ENCODE results near the gene MAN2A1.

MAN2A1 gene

DNA sequence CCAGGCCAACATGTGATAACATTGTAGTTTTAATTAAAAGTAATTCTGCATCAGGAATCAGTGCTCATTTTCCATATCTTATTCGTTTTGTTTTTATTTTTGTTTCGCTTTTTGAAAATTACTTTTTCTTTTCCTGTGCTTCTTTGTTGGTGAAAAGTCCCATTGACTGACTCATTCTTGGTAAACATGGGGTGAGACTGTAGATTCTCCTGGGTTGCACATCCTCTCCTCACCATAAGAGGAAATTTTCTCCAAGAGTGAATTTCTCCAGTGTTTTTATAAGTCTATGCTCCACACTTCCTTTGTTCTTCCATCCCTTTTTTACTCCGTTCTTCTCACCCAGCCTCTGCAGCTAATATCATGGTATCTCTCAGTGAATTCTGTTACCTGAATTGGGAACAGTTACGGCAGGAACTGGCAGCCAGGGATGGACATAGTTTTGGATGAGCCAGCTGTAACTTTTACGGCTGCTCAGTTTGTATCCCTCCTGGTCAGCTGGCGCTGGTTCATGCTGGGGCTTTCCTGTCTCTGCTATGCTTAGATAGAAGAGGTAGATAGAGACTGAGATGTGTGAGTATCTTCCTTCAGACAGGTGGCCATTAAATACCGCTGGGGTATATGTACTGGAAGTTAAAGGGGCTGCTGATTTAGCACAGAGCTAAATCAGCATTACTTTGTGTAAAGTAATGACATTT lies 80.0 kb downstream of the MAN2A1 start:
- Histone ChIP-seq H3K27me3 (ENCODE audit: insufficient read depth, low read length) (no peaks in the 10 kb centered on the region), H4K12ac (ENCODE audit: low read depth, low read length) (no peak overlapping the region), H4K8ac (ENCODE audit: low read depth, low read length) (no peak overlapping the region), H3K9ac (ENCODE audit: low read length) (no peak overlapping the region), H3K36me3 (ENCODE audit: control insufficient read depth in 1 of 2, insufficient read depth in 2 of 2, low read length in 2 of 2) (peaks cover 7 to 9% of the 10 kb centered on the region in 2 experiments), H3K9me3 (ENCODE audit: insufficient read depth, low read depth, low read length) (no peaks in the 10 kb centered on the region), H3K4me2 (ENCODE audit: low read length) (no peak overlapping the region), H3K4me1 (ENCODE audit: control insufficient read depth in 1 of 2, insufficient read depth in 2 of 2, low read length in 2 of 2) (no peaks in the 10 kb centered on the region), H3K23ac (ENCODE audit: low read length) (no peak overlapping the region), H4K91ac (ENCODE audit: low read depth, low read length) (no peak overlapping the region), H3K4ac (ENCODE audit: low read depth, low read length) (no peak overlapping the region), H2BK12ac (ENCODE audit: low read length) (no peak overlapping the region), H3K4me3 (ENCODE audit: low read depth, low read length) (no peak overlapping the region), H2AK5ac (ENCODE audit: low read length) (no peak overlapping the region), H2BK120ac (ENCODE audit: insufficient read depth, low read length, poor library complexity) (no peak overlapping the region), H2BK5ac (ENCODE audit: low read depth, low read length, poor library complexity) (no peak overlapping the region), H3K79me1 (ENCODE audit: low read length) (no peaks in the 10 kb centered on the region), H3K27ac (ENCODE audit: low read depth, low read length) (no peak overlapping the region), H3K79me2 (ENCODE audit: control insufficient read depth, insufficient read depth, low read length, poor library complexity) (no peaks in the 10 kb centered on the region), H3K14ac (ENCODE audit: low read length) (no peak overlapping the region), H3K18ac (ENCODE audit: low read length) (no peak overlapping the region), H2AFZ (ENCODE audit: insufficient read depth, low read length, poor library complexity) (no peak overlapping the region)
- no peak for DNase-seq
- no CpG with 5 or more reads among the region's 7 CpGs for WGBS (ENCODE audit: extremely low coverage, insufficient coverage, insufficient read length)

DNA sequence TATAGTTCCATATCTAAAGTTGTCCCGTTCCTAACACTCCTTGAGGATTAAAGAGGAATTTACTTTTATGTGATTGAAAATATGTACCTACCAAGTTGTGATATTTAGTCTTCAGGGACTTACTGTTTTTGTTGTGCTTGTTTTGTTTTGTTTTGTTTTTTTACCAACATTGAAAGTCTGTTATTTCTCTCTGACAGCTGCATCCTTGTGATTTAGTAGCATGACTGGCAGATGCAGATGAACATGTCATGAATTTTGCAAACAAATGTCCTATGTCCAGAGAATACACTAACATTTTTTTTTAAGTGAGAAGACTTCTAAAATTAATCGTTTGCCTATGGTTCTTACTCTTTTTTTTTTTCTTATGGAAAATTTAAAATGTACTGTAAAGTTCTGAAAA lies 85.4 kb downstream of the MAN2A1 start:
- H2AK5ac ChIP-seq (ENCODE audit: low read length), result no peak overlapping the region
- H3K14ac ChIP-seq (ENCODE audit: low read length), result no peak overlapping the region
- H3K79me1 ChIP-seq (ENCODE audit: low read length), result no peaks in the 10 kb centered on the region
- no peak for DNase-seq
- H3K23ac ChIP-seq (ENCODE audit: low read length), result no peak overlapping the region
- no peak overlapping the region for H3K27ac ChIP-seq (ENCODE audit: low read depth, low read length)
- no peak overlapping the region for H4K12ac ChIP-seq (ENCODE audit: low read depth, low read length)
- H3K4me3 ChIP-seq (ENCODE audit: low read depth, low read length), result no peak overlapping the region
- H2BK5ac ChIP-seq (ENCODE audit: low read depth, low read length, poor library complexity), result no peak overlapping the region
- no CpG with 5 or more reads among the region's 2 CpGs for WGBS (ENCODE audit: extremely low coverage, insufficient coverage, insufficient read length)
- no peak overlapping the region for H2AFZ ChIP-seq (ENCODE audit: insufficient read depth, low read length, poor library complexity)
- no peak overlapping the region for H3K4ac ChIP-seq (ENCODE audit: low read depth, low read length)
- H3K4me2 ChIP-seq (ENCODE audit: low read length), result no peak overlapping the region
- H3K9ac ChIP-seq (ENCODE audit: low read length), result no peak overlapping the region
- H3K18ac ChIP-seq (ENCODE audit: low read length), result no peak overlapping the region
- H4K8ac ChIP-seq (ENCODE audit: low read depth, low read length), result no peak overlapping the region
- H2BK120ac ChIP-seq (ENCODE audit: insufficient read depth, low read length, poor library complexity), result no peak overlapping the region
- no peaks in the 10 kb centered on the region for H3K79me2 ChIP-seq (ENCODE audit: control insufficient read depth, insufficient read depth, low read length, poor library complexity)
- no peaks in the 10 kb centered on the region for H3K9me3 ChIP-seq (ENCODE audit: insufficient read depth, low read depth, low read length)
- no peaks in the 10 kb centered on the region for H3K27me3 ChIP-seq (ENCODE audit: insufficient read depth, low read length)
- no peaks in the 10 kb centered on the region for H3K4me1 ChIP-seq (ENCODE audit: control insufficient read depth in 1 of 2, insufficient read depth in 2 of 2, low read length in 2 of 2)
- H2BK12ac ChIP-seq (ENCODE audit: low read length), result no peak overlapping the region
- no peak overlapping the region for H4K91ac ChIP-seq (ENCODE audit: low read depth, low read length)
- H3K36me3 ChIP-seq (ENCODE audit: control insufficient read depth in 1 of 2, insufficient read depth in 2 of 2, low read length in 2 of 2), result peaks cover 5 to 7% of the 10 kb centered on the region in 2 experiments

- Histone ChIP-seq H3K4me3 (ENCODE audit: low read depth, low read length) (no peak overlapping the region), H2BK5ac (ENCODE audit: low read depth, low read length, poor library complexity) (no peak overlapping the region), H2BK120ac (ENCODE audit: insufficient read depth, low read length, poor library complexity) (no peak overlapping the region), H3K18ac (ENCODE audit: low read length) (no peak overlapping the region), H3K9me3 (ENCODE audit: insufficient read depth, low read depth, low read length) (no peaks in the 10 kb centered on the region), H3K4ac (ENCODE audit: low read depth, low read length) (no peak overlapping the region), H4K91ac (ENCODE audit: low read depth, low read length) (no peak overlapping the region), H3K27me3 (ENCODE audit: insufficient read depth, low read length) (no peaks in the 10 kb centered on the region), H3K4me1 (ENCODE audit: control insufficient read depth in 1 of 2, insufficient read depth in 2 of 2, low read length in 2 of 2) (no peaks in the 10 kb centered on the region), H3K14ac (ENCODE audit: low read length) (no peak overlapping the region), H2BK12ac (ENCODE audit: low read length) (no peak overlapping the region), H2AK5ac (ENCODE audit: low read length) (no peak overlapping the region), H3K4me2 (ENCODE audit: low read length) (no peak overlapping the region), H4K8ac (ENCODE audit: low read depth, low read length) (no peak overlapping the region), H3K36me3 (ENCODE audit: control insufficient read depth in 1 of 2, insufficient read depth in 2 of 2, low read length in 2 of 2) (no peaks in the 10 kb centered on the region), H3K79me1 (ENCODE audit: low read length) (no peaks in the 10 kb centered on the region), H3K9ac (ENCODE audit: low read length) (no peak overlapping the region), H3K79me2 (ENCODE audit: control insufficient read depth, insufficient read depth, low read length, poor library complexity) (no peaks in the 10 kb centered on the region), H4K12ac (ENCODE audit: low read depth, low read length) (no peak overlapping the region), H3K27ac (ENCODE audit: low read depth, low read length) (no peak overlapping the region), H2AFZ (ENCODE audit: insufficient read depth, low read length, poor library complexity) (no peak overlapping the region), H3K23ac (ENCODE audit: low read length) (no peak overlapping the region)
- WGBS (ENCODE audit: extremely low coverage, insufficient coverage, insufficient read length), result no CpG with 5 or more reads among the region's 5 CpGs
- no peak for DNase-seq
Observed at GRCh38 chr5:109779036-109779735, 89.5 kb downstream of the MAN2A1 start.

- Histone ChIP-seq H3K18ac (ENCODE audit: low read length) (no peak overlapping the region), H3K79me2 (ENCODE audit: control insufficient read depth, insufficient read depth, low read length, poor library complexity) (no peaks in the 10 kb centered on the region), H3K14ac (ENCODE audit: low read length) (no peak overlapping the region), H3K79me1 (ENCODE audit: low read length) (no peaks in the 10 kb centered on the region), H3K4me3 (ENCODE audit: low read depth, low read length) (no peak overlapping the region), H3K9me3 (ENCODE audit: insufficient read depth, low read depth, low read length) (no peaks in the 10 kb centered on the region), H4K8ac (ENCODE audit: low read depth, low read length) (no peak overlapping the region), H3K36me3 (ENCODE audit: control insufficient read depth in 1 of 2, insufficient read depth in 2 of 2, low read length in 2 of 2) (no peaks in the 10 kb centered on the region), H3K27ac (ENCODE audit: low read depth, low read length) (no peak overlapping the region), H3K4ac (ENCODE audit: low read depth, low read length) (no peak overlapping the region), H4K12ac (ENCODE audit: low read depth, low read length) (no peak overlapping the region), H2AK5ac (ENCODE audit: low read length) (no peak overlapping the region), H4K91ac (ENCODE audit: low read depth, low read length) (no peak overlapping the region), H3K4me2 (ENCODE audit: low read length) (no peak overlapping the region), H3K9ac (ENCODE audit: low read length) (no peak overlapping the region), H3K27me3 (ENCODE audit: insufficient read depth, low read length) (no peaks in the 10 kb centered on the region), H2BK5ac (ENCODE audit: low read depth, low read length, poor library complexity) (no peak overlapping the region), H2BK12ac (ENCODE audit: low read length) (no peak overlapping the region), H3K4me1 (ENCODE audit: control insufficient read depth in 1 of 2, insufficient read depth in 2 of 2, low read length in 2 of 2) (no peaks in the 10 kb centered on the region), H3K23ac (ENCODE audit: low read length) (no peak overlapping the region), H2AFZ (ENCODE audit: insufficient read depth, low read length, poor library complexity) (no peak overlapping the region), H2BK120ac (ENCODE audit: insufficient read depth, low read length, poor library complexity) (no peak overlapping the region)
- peak in 1 of 2 donors; percentile 41 for DNase-seq
- no CpG with 5 or more reads among the region's 2 CpGs for WGBS (ENCODE audit: extremely low coverage, insufficient coverage, insufficient read length)
Observed at GRCh38 chr5:109784687-109785086, 95.0 kb downstream of the MAN2A1 start.

All from trophoblast cell (in vitro differentiated cells and primary cell).